Occipital lobe (tissue), 2 donors: ENCODE measurements around the gene HLA-C. TPM values are rescaled to one million over a fixed set of nuclear protein-coding genes. Genes with fewer than 3 reads are reported as not detected.

Experiments
- small RNA-seq: library from RNA; depleted of rRNA; stranded (forward); fragments of <200 nt; gene quantifications from one replicate; pipeline ENCODE3, GENCODE V24; 2014
- total RNA-seq: library from RNA; depleted of rRNA; stranded (reverse); fragments of >200 nt; gene quantifications from one replicate; pipeline ENCODE4 v1.2.3, GENCODE V29; 2014

HLA-C gene
- total RNA-seq, 1 donor from 2014 or later: 28.1 TPM

Small RNAs within 50 kb of the gene (small RNA-seq; reads per million reads assigned to genes)
- not detected for gene AL662844.1

Other genes starting within 250 kb of the HLA-C start
- not detected for gene C6orf15, start 159.5 kb downstream of the HLA-C start, total RNA-seq
- not detected for gene PSORS1C1, start 157.3 kb downstream of the HLA-C start, total RNA-seq
- gene CDSN, start 151.6 kb downstream of the HLA-C start, total RNA-seq: not detected
- not detected for gene PSORS1C2, start 133.0 kb downstream of the HLA-C start, total RNA-seq
- 7.6 TPM for gene CCHCR1, start 114.3 kb downstream of the HLA-C start, total RNA-seq
- 3.4 TPM for gene TCF19, start 113.5 kb downstream of the HLA-C start, total RNA-seq
- not detected for gene POU5F1, start 101.4 kb downstream of the HLA-C start, total RNA-seq
- 34.3 TPM for gene HLA-B, start 85.1 kb upstream of the HLA-C start, total RNA-seq
- 0.31 TPM for gene MICA, start 131.5 kb upstream of the HLA-C start, total RNA-seq
- 0.47 TPM for gene MICB, start 226.1 kb upstream of the HLA-C start, total RNA-seq